ENCODE data around the gene SNX9. TPM values are rescaled to one million over a fixed set of nuclear protein-coding genes. Genes with fewer than 3 reads are reported as not detected.
"Not testable (repeated sequence)": the region's sequence is repeated elsewhere in the genome, so short reads cannot be mapped to it uniquely, and the experiment has no call there.

SNX9 gene
- polyA plus RNA-seq, 1 donor (not counting 4 experiments of a cell fraction or from before 2014, with no cell fraction given): 37.8 TPM

- TF ChIP-seq EZH2 (IDR thresholded peaks at IDR 0.05; ENCODE audit: low read length) (no peak), CTCF (optimal IDR thresholded peaks at IDR 0.05 in 1 of 3, IDR thresholded peaks at IDR 0.05 in 1 of 3, conservative IDR thresholded peaks at IDR 0.05 in 1 of 3; ENCODE audit: extremely low read depth in 1 of 3, insufficient read depth in 2 of 3, low read length in 3 of 3) (no peak)
- peaks cover 6% of the 10 kb centered on the region for H3K4me1 ChIP-seq (ENCODE audit: control insufficient read depth, extremely low read depth, insufficient read depth, low read length)
- no peaks in the 10 kb centered on the region for H3K79me2 ChIP-seq (ENCODE audit: control insufficient read depth, insufficient read depth, low read length)
- dilution Hi-C loops (cut with MboI; ENCODE audit: extremely low pct_ligation_motif_present, low sequenced_read_pairs): no loop called here
- H3K27ac ChIP-seq (ENCODE audit: control insufficient read depth, insufficient read depth, low read length): no peak overlapping the region
- H3K27me3 ChIP-seq (ENCODE audit: control insufficient read depth, extremely low read depth, insufficient read depth, low read length): no peaks in the 10 kb centered on the region
- no peaks in the 10 kb centered on the region for H4K20me1 ChIP-seq (ENCODE audit: control insufficient read depth, extremely low read depth, insufficient read depth, low read length)
- no peak overlapping the region for H3K4me2 ChIP-seq (ENCODE audit: control insufficient read depth, extremely low read depth, insufficient read depth, low read depth, low read length)
- H3K9ac ChIP-seq (ENCODE audit: control insufficient read depth, extremely low read depth, insufficient read depth, low read length): no peak overlapping the region
- FAIRE-seq (no peak), DNase-seq (ENCODE audit: low read depth, low spot score) (no peak)
- no peaks in the 10 kb centered on the region for H3K36me3 ChIP-seq (ENCODE audit: control insufficient read depth in 2 of 2, extremely low read depth in 1 of 2, insufficient read depth in 2 of 2, low read length in 2 of 2)
- no peaks in the 10 kb centered on the region for H3K9me3 ChIP-seq (ENCODE audit: control insufficient read depth, low read depth, low read length)
- no peak overlapping the region for H3K4me3 ChIP-seq (ENCODE audit: control insufficient read depth in 2 of 3, extremely low read depth in 1 of 3, insufficient read depth in 2 of 3, low read depth in 1 of 3, low read length in 3 of 3)
- H2AFZ ChIP-seq (ENCODE audit: control insufficient read depth, low read length): no peak overlapping the region
- H3K9me1 ChIP-seq (ENCODE audit: control insufficient read depth, extremely low read depth, insufficient read depth, low read length): no peaks in the 10 kb centered on the region
These were observed 27.2 kb upstream of the SNX9 start for GRCh38 chr6:157795841-157796240.

- no peak for FAIRE-seq
- no peak overlapping the region for H2AFZ ChIP-seq (ENCODE audit: control insufficient read depth, low read length)
- no peaks in the 10 kb centered on the region for H4K20me1 ChIP-seq (ENCODE audit: control insufficient read depth, extremely low read depth, insufficient read depth, low read length)
- no peaks in the 10 kb centered on the region for H3K27me3 ChIP-seq (ENCODE audit: control insufficient read depth, extremely low read depth, insufficient read depth, low read length)
- H3K9me1 ChIP-seq (ENCODE audit: control insufficient read depth, extremely low read depth, insufficient read depth, low read length): no peaks in the 10 kb centered on the region
- H3K36me3 ChIP-seq (ENCODE audit: control insufficient read depth in 2 of 2, extremely low read depth in 1 of 2, insufficient read depth in 2 of 2, low read length in 2 of 2): no peaks in the 10 kb centered on the region
- no peak overlapping the region for H3K4me3 ChIP-seq (ENCODE audit: control insufficient read depth in 2 of 3, extremely low read depth in 1 of 3, insufficient read depth in 2 of 3, low read depth in 1 of 3, low read length in 3 of 3)
- no peak overlapping the region for H3K27ac ChIP-seq (ENCODE audit: control insufficient read depth, insufficient read depth, low read length)
- DNase-seq (ENCODE audit: low read depth, low spot score): no peak
- H3K9ac ChIP-seq (ENCODE audit: control insufficient read depth, extremely low read depth, insufficient read depth, low read length): no peak overlapping the region
- TF ChIP-seq EZH2 (IDR thresholded peaks at IDR 0.05; ENCODE audit: low read length) (no peak), CTCF (optimal IDR thresholded peaks at IDR 0.05 in 1 of 3, IDR thresholded peaks at IDR 0.05 in 1 of 3, conservative IDR thresholded peaks at IDR 0.05 in 1 of 3; ENCODE audit: extremely low read depth in 1 of 3, insufficient read depth in 2 of 3, low read length in 3 of 3) (no peak)
- H3K4me1 ChIP-seq (ENCODE audit: control insufficient read depth, extremely low read depth, insufficient read depth, low read length): peaks cover 7% of the 10 kb centered on the region
- H3K79me2 ChIP-seq (ENCODE audit: control insufficient read depth, insufficient read depth, low read length): no peaks in the 10 kb centered on the region
- H3K9me3 ChIP-seq (ENCODE audit: control insufficient read depth, low read depth, low read length): no peaks in the 10 kb centered on the region
- dilution Hi-C loops (cut with MboI; ENCODE audit: extremely low pct_ligation_motif_present, low sequenced_read_pairs): no loop called here
- H3K4me2 ChIP-seq (ENCODE audit: control insufficient read depth, extremely low read depth, insufficient read depth, low read depth, low read length): no peak overlapping the region
These were observed 24.2 kb upstream of the SNX9 start for GRCh38 chr6:157798851-157799250.

- H3K4me2 ChIP-seq (ENCODE audit: control insufficient read depth, extremely low read depth, insufficient read depth, low read depth, low read length); H3K79me2 ChIP-seq (ENCODE audit: control insufficient read depth, insufficient read depth, low read length); H3K27me3 ChIP-seq (ENCODE audit: control insufficient read depth, extremely low read depth, insufficient read depth, low read length); H3K4me3 ChIP-seq (ENCODE audit: control insufficient read depth in 2 of 3, extremely low read depth in 1 of 3, insufficient read depth in 2 of 3, low read depth in 1 of 3, low read length in 3 of 3); H3K9me1 ChIP-seq (ENCODE audit: control insufficient read depth, extremely low read depth, insufficient read depth, low read length); H3K36me3 ChIP-seq (ENCODE audit: control insufficient read depth in 2 of 2, extremely low read depth in 1 of 2, insufficient read depth in 2 of 2, low read length in 2 of 2); H4K20me1 ChIP-seq (ENCODE audit: control insufficient read depth, extremely low read depth, insufficient read depth, low read length); H3K9me3 ChIP-seq (ENCODE audit: control insufficient read depth, low read depth, low read length); H3K9ac ChIP-seq (ENCODE audit: control insufficient read depth, extremely low read depth, insufficient read depth, low read length); FAIRE-seq; H2AFZ ChIP-seq (ENCODE audit: control insufficient read depth, low read length); DNase-seq (ENCODE audit: low read depth, low spot score); H3K27ac ChIP-seq (ENCODE audit: control insufficient read depth, insufficient read depth, low read length); dilution Hi-C loops (cut with MboI; ENCODE audit: extremely low pct_ligation_motif_present, low sequenced_read_pairs): not testable (repeated sequence)
- H3K4me1 ChIP-seq (ENCODE audit: control insufficient read depth, extremely low read depth, insufficient read depth, low read length): peaks cover 10% of the 10 kb centered on the region
These were observed 23.5 kb upstream of the SNX9 start for GRCh38 chr6:157799561-157799960.
